Measurements from ENCODE around the gene XAB2.

The XAB2 gene

GRCh38 chr19:7629347-7630054, at the start of gene XAB2, which contains the start of gene PET100:
XAB2 (minus strand) TSS chr19:7629545; CDS start chr19:7629527, 18 bp downstream.
PET100 (plus strand) TSS chr19:7629793; CDS start chr19:7629834, 41 bp downstream.
- DNase-seq = peak; percentile 91 to 93

GRCh38 chr19:7677669-7678311, 48.4 kb upstream of the XAB2 start:
- DNase-seq = no peak

GRCh38 chr19:7676854-7677253, 47.5 kb upstream of the XAB2 start, which contains the start of gene MCEMP1:
MCEMP1 (plus strand) TSS chr19:7677090; CDS start chr19:7677121, 31 bp downstream.
- DNase-seq = no peak

- no peak for DNase-seq
These were observed 47.0 kb upstream of the XAB2 start for GRCh38 chr19:7676376-7676775.

- peak in 1 of 2 donors; percentile 25 for DNase-seq
These were observed 45.0 kb upstream of the XAB2 start for GRCh38 chr19:7674010-7675005.

- no peak for DNase-seq
These were observed 43.2 kb upstream of the XAB2 start for GRCh38 chr19:7672522-7672921.

- DNase-seq = no peak
These were observed 41.4 kb upstream of the XAB2 start for GRCh38 chr19:7670790-7671189.

- no peak for DNase-seq
These were observed 40.9 kb upstream of the XAB2 start for GRCh38 chr19:7670150-7670783.

- DNase-seq = no peak
These were observed 40.3 kb upstream of the XAB2 start for GRCh38 chr19:7669641-7670040.

- no peak for DNase-seq
These were observed 39.5 kb upstream of the XAB2 start, which contains the start of gene RETN for GRCh38 chr19:7668842-7669241. RETN (plus strand) TSS chr19:7669049; CDS start chr19:7669327, 278 bp downstream.

GRCh38 chr19:7665076-7665475, 35.7 kb upstream of the XAB2 start:
- no peak for DNase-seq

- no peak for DNase-seq
These were observed 34.4 kb upstream of the XAB2 start for GRCh38 chr19:7663706-7664105.

GRCh38 chr19:7662657-7663056, 33.3 kb upstream of the XAB2 start:
- DNase-seq = no peak

- no peak for DNase-seq
These were observed 32.6 kb upstream of the XAB2 start for GRCh38 chr19:7661744-7662538.

GRCh38 chr19:7658219-7658686, 28.9 kb upstream of the XAB2 start:
- DNase-seq = peak in 1 of 2 donors; percentile 33

GRCh38 chr19:7657131-7657751, 27.9 kb upstream of the XAB2 start:
- DNase-seq = peak in 1 of 2 donors; percentile 27

- DNase-seq = no peak
These were observed 26.2 kb upstream of the XAB2 start for GRCh38 chr19:7655581-7655980.

GRCh38 chr19:7654401-7654800, 25.1 kb upstream of the XAB2 start:
- DNase-seq = no peak

GRCh38 chr19:7652061-7652641, 22.8 kb upstream of the XAB2 start:
- peak; percentile 89 to 92 for DNase-seq

GRCh38 chr19:7650148-7650547, 20.8 kb upstream of the XAB2 start:
- no peak for DNase-seq
